Right lung (tissue), 5 donors: Measurements from ENCODE around the gene F7. TPM values are rescaled to one million over a fixed set of nuclear protein-coding genes. Genes with fewer than 3 reads are reported as not detected.

Experiments used
- DNase-seq, 2 donors: peaks; one replicate each; pipeline ENCODE4 v3.0.0-alpha.2; 2013
- polyA plus RNA-seq, 5 donors: library from polyadenylated mRNA; unstranded; fragments of 120-200 nt; gene quantifications; one replicate each; pipeline versions ENCODE4 v1.2.1 to v1.2.3, GENCODE V29; 2013; ENCODE audit warnings: inconsistent platforms in 1 of 5, low replicate concordance in 1 of 5; ENCODE audit not compliant: insufficient read length in 5 of 5, insufficient read depth in 1 of 5

F7 gene
- polyA plus RNA-seq, 5 donors: 0.40 to 1.5 (median 0.89) TPM

- DNase-seq: no peak
These were observed 64.0 kb downstream of the F7 start for GRCh38 chr13:113169277-113170272.

Other genes with a start within 250 kb of the F7 start
- gene MCF2L, start 136.6 kb upstream of the F7 start, polyA plus RNA-seq: 10 to 100 TPM; 22.2 to 33.9 (median 29.1) TPM
- 10 to 100 TPM; 13.9 to 20.4 (median 14.5) TPM for gene F10, start 17.0 kb downstream of the F7 start, polyA plus RNA-seq
- gene PROZ, start 52.9 kb downstream of the F7 start, polyA plus RNA-seq: under 1 TPM; 0.13 to 0.67 (median 0.42) TPM
- 10 to 100 TPM; 54.3 to 85.0 (median 78.0) TPM for gene PCID2, start 102.9 kb downstream of the F7 start, polyA plus RNA-seq
- gene CUL4A, start 103.8 kb downstream of the F7 start, polyA plus RNA-seq: 10 to 100 TPM; 72.9 to 92.7 (median 85.5) TPM
- gene LAMP1, start 191.4 kb downstream of the F7 start, polyA plus RNA-seq: 100 to 1,000 TPM in 3 of 5 donors, 10 to 100 TPM in 2; 91.6 to 127 (median 112) TPM